HS-5 (cell line): ENCODE data around the gene RFX3.
A peak's percentile ranks its signal among the peaks of the same experiment; 100 is the strongest.
"Not testable (repeated sequence)": the region's sequence is repeated elsewhere in the genome, so short reads cannot be mapped to it uniquely, and the experiment has no call there.

Experiments used
- DNase-seq: peaks from one replicate; pipeline ENCODE4 v3.0.0-alpha.2; 2012; ENCODE audit warnings: low read depth

RFX3 gene

GRCh38 chr9:3346549-3346948 lies 179.3 kb downstream of the RFX3 start:
- no peak for DNase-seq

- DNase-seq = no peak
Observed at GRCh38 chr9:3343671-3344070, 182.1 kb downstream of the RFX3 start.

GRCh38 chr9:3342159-3342777 lies 183.5 kb downstream of the RFX3 start:
- peak; percentile 54 for DNase-seq

GRCh38 chr9:3337515-3338225 lies 188.1 kb downstream of the RFX3 start:
- no peak for DNase-seq

GRCh38 chr9:3336951-3337350 lies 188.8 kb downstream of the RFX3 start:
- DNase-seq = no peak

GRCh38 chr9:3332802-3333201 lies 193.0 kb downstream of the RFX3 start:
- no peak for DNase-seq

- no peak for DNase-seq
Observed at GRCh38 chr9:3331801-3332200, 194.0 kb downstream of the RFX3 start.

- DNase-seq = peak; percentile 64
Observed at GRCh38 chr9:3330792-3331420, 194.9 kb downstream of the RFX3 start.

GRCh38 chr9:3329361-3329760 lies 196.4 kb downstream of the RFX3 start:
- DNase-seq = peak; percentile 57

GRCh38 chr9:3323714-3324113 lies 202.1 kb downstream of the RFX3 start:
- DNase-seq = no peak

GRCh38 chr9:3321186-3321585 lies 204.6 kb downstream of the RFX3 start:
- DNase-seq = no peak

GRCh38 chr9:3312595-3312994 lies 213.2 kb downstream of the RFX3 start:
- not testable (repeated sequence) for DNase-seq

- no peak for DNase-seq
Observed at GRCh38 chr9:3308609-3309008, 217.2 kb downstream of the RFX3 start.

GRCh38 chr9:3304388-3304787 lies 221.4 kb downstream of the RFX3 start:
- DNase-seq = not testable (repeated sequence)

- no peak for DNase-seq
Observed at GRCh38 chr9:3299872-3300271, 225.9 kb downstream of the RFX3 start.

- DNase-seq = no peak
Observed at GRCh38 chr9:3296536-3296935, 229.3 kb downstream of the RFX3 start.

GRCh38 chr9:3292311-3292710 lies 233.5 kb downstream of the RFX3 start:
- DNase-seq = no peak

GRCh38 chr9:3290231-3290840 lies 235.5 kb downstream of the RFX3 start:
- DNase-seq = no peak

- DNase-seq = no peak
Observed at GRCh38 chr9:3288686-3289085, 237.1 kb downstream of the RFX3 start.

- DNase-seq = no peak
Observed at GRCh38 chr9:3285365-3286161, 240.2 kb downstream of the RFX3 start.

- DNase-seq = no peak
Observed at GRCh38 chr9:3282365-3282764, 243.4 kb downstream of the RFX3 start.

GRCh38 chr9:3281399-3281798 lies 244.4 kb downstream of the RFX3 start:
- DNase-seq = no peak
